Suprapubic skin (tissue), 3 donors: ENCODE results near the gene RAB31.

Experiments used
- CTCF ChIP-seq, 2 donors: fragments of 200-600 bp in 1 of 2; fragments of 450-650 bp in 1 of 2; sonication (generic) in 1 of 2; IDR thresholded peaks; one replicate each; pipeline ENCODE4 v1.5.1; 2016 to 2019; ENCODE audit warnings: antibody characterized with exemption in 2 of 2, mild to moderate bottlenecking in 1 of 2, moderate library complexity in 1 of 2
- EP300 ChIP-seq: sonication (generic); formaldehyde crosslinking; IDR thresholded peaks from one replicate; pipeline ENCODE4 v1.6.1; 2017; ENCODE audit warnings: antibody characterized with exemption

GRCh38 chr18:9809697-9810096, 101.6 kb downstream of the RAB31 start:
- no peak for TF ChIP-seq CTCF (IDR thresholded peaks at IDR 0.05)
- TF ChIP-seq EP300, result no peak
